ENCODE results near the gene RNF133.

Gene RNF133

DNA sequence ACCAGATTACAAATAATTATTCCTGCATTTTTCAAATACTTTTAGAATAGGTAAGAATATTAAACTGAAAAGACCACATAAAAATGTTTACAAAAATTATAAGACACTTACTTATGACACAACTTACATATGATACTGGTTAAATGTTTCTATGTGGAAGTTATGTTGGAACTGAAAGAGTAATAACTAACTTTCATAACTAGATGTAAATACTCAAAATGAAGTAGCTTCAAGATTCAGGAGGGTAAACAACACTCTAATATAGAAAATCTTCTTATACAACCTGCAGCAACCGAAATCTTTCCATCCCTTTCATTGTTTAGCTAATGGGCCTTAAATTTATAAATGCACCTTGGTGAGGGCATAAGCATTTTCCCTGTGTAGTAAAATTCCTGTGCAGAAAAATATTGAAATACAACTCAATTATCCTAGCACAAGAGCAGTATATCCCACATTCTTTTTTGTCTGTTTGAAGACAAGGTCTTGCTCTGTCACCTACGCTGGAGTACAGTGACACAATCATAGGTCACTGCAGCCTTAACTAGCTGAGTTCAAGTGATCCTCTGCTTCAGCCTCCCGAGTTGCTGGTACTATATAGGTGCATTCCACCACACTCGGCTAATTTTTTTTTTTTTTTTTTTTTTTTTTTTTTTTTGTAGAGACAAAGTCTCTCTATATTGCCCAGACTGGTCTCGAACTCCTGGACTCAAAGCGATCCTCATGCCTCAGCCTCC, 18.6 kb upstream of the RNF133 start:
- no peak for TF ChIP-seq EZH2 (IDR thresholded peaks at IDR 0.05; ENCODE audit: borderline replicate concordance, low read depth, low read length, severe bottlenecking)
- TF ChIP-seq, protein P1, sequence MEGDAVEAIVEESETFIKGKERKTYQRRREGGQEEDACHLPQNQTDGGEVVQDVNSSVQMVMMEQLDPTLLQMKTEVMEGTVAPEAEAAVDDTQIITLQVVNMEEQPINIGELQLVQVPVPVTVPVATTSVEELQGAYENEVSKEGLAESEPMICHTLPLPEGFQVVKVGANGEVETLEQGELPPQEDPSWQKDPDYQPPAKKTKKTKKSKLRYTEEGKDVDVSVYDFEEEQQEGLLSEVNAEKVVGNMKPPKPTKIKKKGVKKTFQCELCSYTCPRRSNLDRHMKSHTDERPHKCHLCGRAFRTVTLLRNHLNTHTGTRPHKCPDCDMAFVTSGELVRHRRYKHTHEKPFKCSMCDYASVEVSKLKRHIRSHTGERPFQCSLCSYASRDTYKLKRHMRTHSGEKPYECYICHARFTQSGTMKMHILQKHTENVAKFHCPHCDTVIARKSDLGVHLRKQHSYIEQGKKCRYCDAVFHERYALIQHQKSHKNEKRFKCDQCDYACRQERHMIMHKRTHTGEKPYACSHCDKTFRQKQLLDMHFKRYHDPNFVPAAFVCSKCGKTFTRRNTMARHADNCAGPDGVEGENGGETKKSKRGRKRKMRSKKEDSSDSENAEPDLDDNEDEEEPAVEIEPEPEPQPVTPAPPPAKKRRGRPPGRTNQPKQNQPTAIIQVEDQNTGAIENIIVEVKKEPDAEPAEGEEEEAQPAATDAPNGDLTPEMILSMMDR (IDR thresholded peaks at IDR 0.05; ENCODE audit: borderline replicate concordance, extremely low read depth, low read length, poor library complexity, severe bottlenecking) = no peak

DNA sequence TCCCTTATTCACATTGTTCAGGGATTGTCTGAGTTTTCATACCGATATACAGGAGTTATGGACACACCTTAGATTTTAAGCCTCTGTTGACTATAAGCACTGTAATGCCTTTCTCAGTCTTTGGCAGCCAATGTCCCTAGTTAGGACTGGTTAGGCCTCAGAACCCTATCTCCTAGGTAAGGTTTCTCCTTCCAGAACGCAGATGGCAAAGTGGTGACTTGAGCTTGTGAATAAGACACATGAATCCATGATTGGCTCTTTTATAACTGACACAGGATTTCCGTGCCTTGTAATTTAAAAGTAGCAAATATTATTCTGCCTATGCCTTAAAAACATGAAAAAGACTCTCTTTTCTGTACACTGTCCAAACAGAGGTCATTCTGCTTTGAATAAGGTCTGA, 16.3 kb upstream of the RNF133 start:
- Histone ChIP-seq H4K20me1 (ENCODE audit: insufficient read depth, low read length) (no peaks in the 10 kb centered on the region), H3K4me1 (ENCODE audit: insufficient read depth, low read length) (no peaks in the 10 kb centered on the region), H3K4me3 (ENCODE audit: low read depth in 1 of 2, low read length in 2 of 2) (no peak overlapping the region), H3K9ac (ENCODE audit: low read depth, low read length) (no peak overlapping the region), H3K9me3 (ENCODE audit: insufficient read depth, low read length, severe bottlenecking) (peaks cover 4% of the 10 kb centered on the region), H3K4me2 (ENCODE audit: insufficient read depth, low read length) (no peak overlapping the region), H3K27ac (ENCODE audit: low read length) (no peak overlapping the region), H3K27me3 (ENCODE audit: insufficient read depth, low read length, poor library complexity) (no peaks in the 10 kb centered on the region), H3K79me2 (ENCODE audit: insufficient read depth, low read length) (no peaks in the 10 kb centered on the region), H3K36me3 (ENCODE audit: insufficient read depth, low read length) (no peaks in the 10 kb centered on the region), H2AFZ (ENCODE audit: low read depth, low read length) (no peak overlapping the region)
- ATAC-seq (ENCODE audit: insufficient read depth, low read depth) (no peak), DNase-seq (no peak)
- TF ChIP-seq EZH2 (IDR thresholded peaks at IDR 0.05; ENCODE audit: borderline replicate concordance, low read depth, low read length, severe bottlenecking) = no peak
- TF ChIP-seq, protein P1 (IDR thresholded peaks at IDR 0.05; ENCODE audit: borderline replicate concordance, extremely low read depth, low read length, poor library complexity, severe bottlenecking) = no peak

More for the DNA sequence above, 18.6 kb upstream of the RNF133 start:
- Histone ChIP-seq H3K9ac (ENCODE audit: low read depth, low read length) (no peak overlapping the region), H3K79me2 (ENCODE audit: insufficient read depth, low read length) (no peaks in the 10 kb centered on the region), H3K36me3 (ENCODE audit: insufficient read depth, low read length) (no peaks in the 10 kb centered on the region), H4K20me1 (ENCODE audit: insufficient read depth, low read length) (no peaks in the 10 kb centered on the region), H3K4me2 (ENCODE audit: insufficient read depth, low read length) (no peak overlapping the region), H3K9me3 (ENCODE audit: insufficient read depth, low read length, severe bottlenecking) (peaks cover 4% of the 10 kb centered on the region), H3K4me3 (ENCODE audit: low read depth in 1 of 2, low read length in 2 of 2) (no peak overlapping the region), H3K4me1 (ENCODE audit: insufficient read depth, low read length) (no peaks in the 10 kb centered on the region), H2AFZ (ENCODE audit: low read depth, low read length) (no peak overlapping the region), H3K27ac (ENCODE audit: low read length) (no peak overlapping the region), H3K27me3 (ENCODE audit: insufficient read depth, low read length, poor library complexity) (no peaks in the 10 kb centered on the region)
- ATAC-seq (ENCODE audit: insufficient read depth, low read depth) = no peak
- no peak for DNase-seq

DNA sequence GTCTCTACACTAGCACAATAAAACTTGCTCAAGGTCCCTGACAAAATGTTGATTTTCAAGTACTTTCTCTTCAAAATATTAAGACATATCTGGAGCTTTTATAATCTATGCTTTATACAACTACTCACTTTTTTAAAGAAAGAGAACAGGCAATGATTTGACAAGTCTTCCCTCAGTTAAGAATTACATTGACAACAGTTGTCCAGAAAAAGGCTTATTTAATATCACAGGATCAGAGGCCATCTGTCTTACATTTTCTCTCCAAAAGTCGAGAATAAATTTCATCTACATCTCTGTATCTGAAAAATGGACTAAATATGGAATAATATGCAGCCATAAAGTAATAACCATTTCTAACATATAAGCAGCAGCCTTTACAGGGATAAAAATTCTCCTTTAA, 12.0 kb upstream of the RNF133 start:
- no peak overlapping the region for H3K9ac ChIP-seq (ENCODE audit: low read depth, low read length)
- H4K20me1 ChIP-seq (ENCODE audit: insufficient read depth, low read length) = no peaks in the 10 kb centered on the region
- no peaks in the 10 kb centered on the region for H3K9me3 ChIP-seq (ENCODE audit: insufficient read depth, low read length, severe bottlenecking)
- H3K4me2 ChIP-seq (ENCODE audit: insufficient read depth, low read length) = no peak overlapping the region
- H2AFZ ChIP-seq (ENCODE audit: low read depth, low read length) = no peak overlapping the region
- no peaks in the 10 kb centered on the region for H3K27me3 ChIP-seq (ENCODE audit: insufficient read depth, low read length, poor library complexity)
- no peak overlapping the region for H3K27ac ChIP-seq (ENCODE audit: low read length)
- no peak overlapping the region for H3K4me3 ChIP-seq (ENCODE audit: low read depth in 1 of 2, low read length in 2 of 2)
- TF ChIP-seq, protein P1 (IDR thresholded peaks at IDR 0.05; ENCODE audit: borderline replicate concordance, extremely low read depth, low read length, poor library complexity, severe bottlenecking) = no peak
- no peak for TF ChIP-seq EZH2 (IDR thresholded peaks at IDR 0.05; ENCODE audit: borderline replicate concordance, low read depth, low read length, severe bottlenecking)
- no peaks in the 10 kb centered on the region for H3K4me1 ChIP-seq (ENCODE audit: insufficient read depth, low read length)
- H3K79me2 ChIP-seq (ENCODE audit: insufficient read depth, low read length) = no peaks in the 10 kb centered on the region
- ATAC-seq (ENCODE audit: insufficient read depth, low read depth) (no peak), DNase-seq (no peak)
- no peaks in the 10 kb centered on the region for H3K36me3 ChIP-seq (ENCODE audit: insufficient read depth, low read length)

Measured in DND-41 (cell line).